ENCODE data around the gene SLC16A6.

SLC16A6 gene

GRCh38 chr17:68301438-68301959 is 10.6 kb upstream of the SLC16A6 start:
- Histone ChIP-seq H3K9me3 (ENCODE audit: severe bottlenecking) (no peaks in the 10 kb centered on the region), H3K4me1 (ENCODE audit: insufficient read depth, poor library complexity, severe bottlenecking) (no peaks in the 10 kb centered on the region), H3K27ac (ENCODE audit: poor library complexity, severe bottlenecking) (no peak overlapping the region), H3K4me3 (ENCODE audit: severe bottlenecking) (no peak overlapping the region), H3K36me3 (ENCODE audit: low read depth) (no peaks in the 10 kb centered on the region), H3K27me3 (ENCODE audit: insufficient read depth, poor library complexity, severe bottlenecking) (no peaks in the 10 kb centered on the region)
- ATAC-seq (ENCODE audit: low read depth) = no peak; the same call in 2 of the 3 replicates
- no peak for TF ChIP-seq CTCF (IDR thresholded peaks at IDR 0.05; ENCODE audit: poor library complexity, severe bottlenecking)
- DNase-seq (ENCODE audit: low spot score) = no peak

GRCh38 chr17:68299817-68300216 is 8.9 kb upstream of the SLC16A6 start:
- DNase-seq (ENCODE audit: low spot score) = no peak
- no peak for TF ChIP-seq CTCF (IDR thresholded peaks at IDR 0.05; ENCODE audit: poor library complexity, severe bottlenecking)

DNA sequence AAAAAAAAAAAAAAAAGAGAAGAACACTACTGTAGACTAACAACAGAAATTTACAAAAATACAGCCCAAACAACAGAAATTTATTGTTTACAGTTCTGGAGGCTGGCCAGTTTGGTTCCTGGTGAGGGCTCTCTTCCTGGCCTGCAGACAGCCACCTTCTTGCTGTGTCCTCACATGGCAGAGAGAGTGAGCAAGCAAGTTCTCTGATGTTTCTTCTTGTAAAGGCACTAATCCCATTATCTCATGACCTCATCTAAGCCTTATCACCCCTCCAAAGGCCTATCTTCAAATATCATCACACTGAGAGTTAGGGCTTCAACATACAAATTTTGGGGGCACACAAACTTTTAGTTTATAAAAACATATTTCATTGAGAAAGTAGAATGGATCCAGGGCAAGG is 7.7 kb upstream of the SLC16A6 start:
- H3K27ac ChIP-seq (ENCODE audit: poor library complexity, severe bottlenecking) = no peak overlapping the region

More at GRCh38 chr17:68299817-68300216, 8.9 kb upstream of the SLC16A6 start:
- no peak for ATAC-seq (ENCODE audit: low read depth)
- Histone ChIP-seq H3K27ac (ENCODE audit: poor library complexity, severe bottlenecking) (no peak overlapping the region), H3K4me1 (ENCODE audit: insufficient read depth, poor library complexity, severe bottlenecking) (no peaks in the 10 kb centered on the region), H3K36me3 (ENCODE audit: low read depth) (no peaks in the 10 kb centered on the region), H3K27me3 (ENCODE audit: insufficient read depth, poor library complexity, severe bottlenecking) (no peaks in the 10 kb centered on the region), H3K9me3 (ENCODE audit: severe bottlenecking) (no peaks in the 10 kb centered on the region), H3K4me3 (ENCODE audit: severe bottlenecking) (no peak overlapping the region)

GRCh38 chr17:68297195-68297594 is 6.3 kb upstream of the SLC16A6 start:
- Histone ChIP-seq H3K36me3 (ENCODE audit: low read depth) (no peaks in the 10 kb centered on the region), H3K27me3 (ENCODE audit: insufficient read depth, poor library complexity, severe bottlenecking) (peaks cover 21% of the 10 kb centered on the region), H3K4me1 (ENCODE audit: insufficient read depth, poor library complexity, severe bottlenecking) (no peaks in the 10 kb centered on the region), H3K27ac (ENCODE audit: poor library complexity, severe bottlenecking) (no peak overlapping the region), H3K4me3 (ENCODE audit: severe bottlenecking) (no peak overlapping the region), H3K9me3 (ENCODE audit: severe bottlenecking) (no peaks in the 10 kb centered on the region)
- DNase-seq (ENCODE audit: low spot score) (no peak), ATAC-seq (ENCODE audit: low read depth) (no peak)
- TF ChIP-seq CTCF (IDR thresholded peaks at IDR 0.05; ENCODE audit: poor library complexity, severe bottlenecking) = no peak

More for the DNA sequence above, 7.7 kb upstream of the SLC16A6 start:
- H3K36me3 ChIP-seq (ENCODE audit: low read depth) = no peaks in the 10 kb centered on the region
- H3K9me3 ChIP-seq (ENCODE audit: severe bottlenecking) = no peaks in the 10 kb centered on the region
- DNase-seq (ENCODE audit: low spot score) = no peak
- no peak for ATAC-seq (ENCODE audit: low read depth)
- no peak overlapping the region for H3K4me3 ChIP-seq (ENCODE audit: severe bottlenecking)
- no peaks in the 10 kb centered on the region for H3K4me1 ChIP-seq (ENCODE audit: insufficient read depth, poor library complexity, severe bottlenecking)
- H3K27me3 ChIP-seq (ENCODE audit: insufficient read depth, poor library complexity, severe bottlenecking) = peaks cover 7% of the 10 kb centered on the region
- TF ChIP-seq CTCF (IDR thresholded peaks at IDR 0.05; ENCODE audit: poor library complexity, severe bottlenecking) = no peak

Measured in RWPE2 (cell line).